Activated CD8-positive, alpha-beta memory T cell treated with anti-CD3 and anti-CD28 coated beads, Interleukin-2, amount 50 U/mL, for 4 hours (primary cell): ENCODE data around the gene TMEM168.
"Not testable (repeated sequence)": the region's sequence is repeated elsewhere in the genome, so short reads cannot be mapped to it uniquely, and the experiment has no call there.

Experiments used
- DNase-seq: peaks from one replicate; pipeline ENCODE4 v3.0.0-alpha.2; 2020

Gene TMEM168

DNA sequence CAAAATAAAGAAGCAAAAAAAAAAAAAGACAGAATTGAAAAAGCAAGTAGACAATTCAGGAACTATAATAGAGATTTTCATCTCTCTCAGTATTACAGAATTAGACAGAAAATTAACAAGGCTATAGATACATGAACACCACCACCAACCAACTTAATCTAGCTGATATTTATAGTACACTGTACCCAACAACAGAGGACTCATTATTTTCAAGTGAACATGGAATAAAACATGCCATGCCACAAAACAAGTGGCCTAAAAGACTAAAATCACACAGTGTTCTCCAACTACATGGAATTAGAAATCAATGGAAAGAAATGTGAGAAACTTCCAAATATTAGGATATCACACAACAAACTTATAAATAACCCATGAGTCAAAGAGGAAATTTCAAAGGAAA lies 9.1 kb downstream of the TMEM168 start:
- DNase-seq, result no peak

DNA sequence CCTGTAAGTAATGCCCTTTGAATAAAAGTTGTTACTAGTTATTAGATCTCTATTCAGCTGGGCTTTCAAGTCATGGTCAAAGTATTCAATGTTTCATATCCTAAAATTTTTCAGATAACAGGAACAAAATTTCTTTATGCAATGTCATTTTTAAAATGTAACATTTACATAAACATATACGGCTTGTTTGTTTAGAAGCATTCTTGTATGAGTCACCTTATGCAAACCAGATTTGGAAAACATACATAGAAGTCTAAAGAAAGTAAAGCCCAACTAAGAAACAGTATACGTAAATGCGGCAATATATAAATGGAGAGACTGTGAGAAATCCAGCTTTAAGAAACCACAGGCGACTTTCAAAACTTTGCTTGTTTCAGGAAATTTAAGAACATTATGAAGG lies 10.5 kb downstream of the TMEM168 start:
- DNase-seq, result no peak

DNA sequence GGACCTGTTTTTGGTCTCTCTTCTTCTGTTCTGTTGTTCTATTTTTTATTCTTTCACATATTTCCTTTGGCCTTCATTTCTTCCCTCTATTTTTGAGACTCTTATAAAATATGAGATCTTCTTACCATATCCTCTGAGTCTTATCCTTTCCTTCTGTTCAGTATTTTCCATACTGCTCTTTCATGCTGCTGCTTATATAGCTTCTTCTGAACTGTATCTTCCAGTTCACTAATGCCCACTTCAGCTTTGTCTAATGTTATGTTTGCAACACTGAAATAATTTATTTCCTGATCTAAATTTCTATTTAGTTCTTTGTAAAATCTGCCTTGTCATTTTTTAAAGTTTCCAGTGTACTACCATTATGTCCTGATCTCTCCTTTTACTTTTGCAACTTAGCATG lies 12.8 kb downstream of the TMEM168 start:
- DNase-seq, result no peak

DNA sequence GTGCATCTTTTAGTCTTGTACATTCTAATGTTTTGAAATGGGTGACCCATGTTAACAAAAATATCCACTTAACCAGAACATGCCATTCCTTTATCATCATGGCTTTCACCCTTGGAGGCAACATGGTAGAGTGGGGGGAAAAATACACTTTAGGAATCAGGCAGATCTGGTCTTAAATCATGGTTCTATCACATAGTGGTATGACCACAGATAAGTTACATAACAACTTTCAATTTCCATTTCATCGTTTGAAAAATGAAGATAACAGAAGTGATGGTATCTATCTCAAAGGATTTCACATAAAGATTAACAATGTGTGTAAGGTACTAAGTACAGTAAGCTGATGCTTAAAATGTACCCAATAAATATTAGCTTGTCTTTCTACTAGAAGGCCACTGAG lies 19.0 kb downstream of the TMEM168 start:
- DNase-seq, result no peak

DNA sequence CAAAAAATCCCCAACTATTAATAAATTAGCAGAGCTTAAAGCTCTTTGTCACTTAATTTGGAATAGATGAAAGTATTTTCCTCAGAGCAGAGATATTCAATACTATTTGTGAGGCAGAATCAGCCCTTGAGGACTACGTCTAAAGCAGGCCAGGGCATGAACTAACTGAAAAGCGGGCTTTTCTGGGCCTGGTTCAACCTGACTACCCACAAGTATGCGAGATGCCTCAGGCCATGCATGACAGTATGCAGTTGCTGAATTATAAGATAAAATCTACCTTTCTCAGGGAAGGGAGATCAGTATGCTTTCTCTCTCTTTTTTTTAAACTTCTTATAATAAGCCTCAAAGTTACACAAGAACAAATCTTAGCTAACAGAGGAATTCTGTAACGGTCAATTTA lies 20.1 kb downstream of the TMEM168 start:
- DNase-seq, result no peak

DNA sequence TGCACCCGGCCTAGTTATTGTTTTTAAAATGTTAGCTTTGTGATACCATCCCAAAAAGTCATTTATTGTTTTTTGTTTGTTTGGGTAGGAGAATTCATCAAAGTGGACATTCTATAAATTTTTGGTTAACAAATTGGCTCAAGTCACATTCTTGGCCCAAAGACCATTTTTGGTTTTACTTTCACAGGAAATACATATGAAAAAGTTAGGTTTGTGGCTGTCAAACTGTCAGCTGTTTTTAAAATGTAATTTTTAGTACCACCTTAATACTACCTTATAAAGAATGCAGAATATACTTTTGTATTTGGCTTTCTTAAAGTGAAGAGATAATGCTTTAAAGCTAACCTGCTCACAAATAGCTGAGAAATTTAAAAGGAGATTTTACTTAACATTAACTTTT lies 25.1 kb downstream of the TMEM168 start:
- no peak for DNase-seq

DNA sequence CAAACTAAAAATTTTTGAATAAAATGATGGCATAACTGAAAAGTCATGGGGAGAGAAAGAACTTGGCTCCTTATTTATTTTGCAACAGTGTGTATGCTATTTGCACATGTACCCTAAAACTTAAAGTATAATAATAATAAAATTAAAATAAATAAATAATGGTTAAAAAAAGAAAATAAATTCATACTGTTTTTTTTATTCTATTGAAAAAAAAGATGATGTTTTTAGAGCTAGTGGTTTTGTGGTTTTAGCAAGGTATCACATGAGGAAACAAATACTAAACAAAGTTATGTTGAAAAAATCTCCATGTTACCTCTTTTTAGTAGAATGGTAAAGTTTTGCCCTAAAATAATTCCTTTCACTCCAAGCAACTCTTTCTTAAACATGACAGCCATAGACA lies 26.2 kb downstream of the TMEM168 start:
- no peak for DNase-seq

DNA sequence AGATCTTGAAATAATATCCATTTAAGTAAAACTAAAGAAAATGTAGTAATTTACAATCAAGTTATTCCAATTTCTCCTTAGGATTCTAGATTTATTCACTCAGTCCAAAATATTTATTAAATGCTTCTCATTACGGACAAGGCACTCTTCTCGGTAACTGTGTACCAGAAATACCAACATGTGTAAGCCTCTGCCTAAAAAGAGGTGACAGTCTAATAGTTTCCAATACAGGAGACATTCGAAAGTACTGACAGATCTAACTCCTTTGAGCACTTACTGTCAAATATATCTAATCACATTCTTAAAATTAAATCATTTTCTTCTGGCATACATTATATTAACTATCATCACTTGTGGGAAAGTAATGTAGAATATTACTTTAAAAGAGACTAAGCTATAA lies 26.9 kb downstream of the TMEM168 start:
- DNase-seq, result no peak

DNA sequence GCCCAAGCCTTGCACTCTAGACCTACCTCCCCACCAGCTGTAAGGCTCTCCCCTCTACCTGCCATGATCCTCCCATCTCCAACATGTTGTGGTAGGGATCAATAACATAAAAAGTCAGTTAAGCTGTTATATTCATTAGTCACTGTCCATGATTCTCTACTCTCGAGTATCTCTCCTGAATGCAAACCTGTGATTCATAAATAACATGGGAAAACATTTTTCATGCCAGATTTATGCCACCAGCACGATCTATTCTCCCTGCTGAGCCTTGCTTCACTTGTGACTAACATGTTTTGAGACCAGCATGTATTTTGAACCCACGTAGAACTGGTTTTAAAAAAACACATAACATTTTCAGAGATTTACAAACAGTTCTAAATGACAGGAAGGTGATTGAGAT lies 30.3 kb downstream of the TMEM168 start:
- DNase-seq, result no peak

DNA sequence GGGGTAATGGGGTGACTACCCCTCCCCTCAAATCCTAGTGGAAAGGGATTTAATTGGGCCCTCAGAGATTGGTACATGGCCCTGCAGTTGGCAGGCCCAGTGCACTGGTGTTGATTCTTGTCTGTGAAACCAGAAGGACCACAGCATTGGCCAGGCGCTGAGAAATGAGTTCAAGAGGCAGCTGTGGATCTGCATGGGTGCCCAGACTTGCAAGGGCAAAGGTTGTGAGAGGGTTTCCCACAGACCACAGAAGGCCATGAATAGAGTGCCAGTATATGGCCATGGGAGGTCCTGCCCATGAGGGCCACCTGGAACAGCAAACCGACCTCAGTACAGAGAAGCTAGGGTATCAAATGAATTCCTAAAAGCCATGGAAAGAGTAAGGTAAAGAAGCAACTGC lies 32.9 kb downstream of the TMEM168 start:
- DNase-seq, result no peak

DNA sequence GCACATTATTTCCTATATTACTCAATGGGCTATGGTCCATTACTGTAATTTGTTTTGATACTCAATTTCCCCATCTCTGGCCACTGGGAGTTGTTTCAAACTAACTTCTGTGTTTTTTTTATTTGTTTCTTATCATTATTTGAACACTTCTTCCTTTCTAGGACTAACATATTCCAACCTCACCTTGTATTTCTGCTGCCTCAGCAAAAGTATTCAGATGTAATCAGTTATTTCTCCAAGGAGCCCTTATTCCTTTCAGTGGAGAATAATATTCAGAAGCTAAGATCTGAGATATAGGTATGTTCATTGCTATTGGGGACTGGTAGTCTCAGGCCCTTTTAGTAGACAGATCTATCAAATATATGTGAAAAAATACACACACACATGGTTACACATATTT lies 36.9 kb downstream of the TMEM168 start:
- no peak for DNase-seq

DNA sequence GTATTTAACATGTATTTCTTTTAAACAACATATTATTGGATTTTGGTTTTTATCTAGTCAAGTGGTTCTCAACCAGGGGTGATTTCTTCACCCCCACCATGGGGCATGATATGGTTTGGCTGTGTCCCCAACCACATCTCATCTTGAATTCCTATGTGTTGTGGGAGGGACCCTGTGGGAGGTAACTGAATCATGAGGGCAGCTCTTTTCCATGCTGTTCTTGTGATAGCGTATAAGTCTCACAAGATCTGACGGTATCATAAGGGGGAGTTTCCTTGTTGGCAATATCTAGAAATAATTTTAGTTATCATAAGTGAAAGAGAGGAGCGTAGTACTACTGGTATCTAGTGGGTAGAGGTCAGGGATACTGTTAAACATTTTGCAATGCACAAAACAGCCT lies 37.6 kb downstream of the TMEM168 start:
- no peak for DNase-seq

DNA sequence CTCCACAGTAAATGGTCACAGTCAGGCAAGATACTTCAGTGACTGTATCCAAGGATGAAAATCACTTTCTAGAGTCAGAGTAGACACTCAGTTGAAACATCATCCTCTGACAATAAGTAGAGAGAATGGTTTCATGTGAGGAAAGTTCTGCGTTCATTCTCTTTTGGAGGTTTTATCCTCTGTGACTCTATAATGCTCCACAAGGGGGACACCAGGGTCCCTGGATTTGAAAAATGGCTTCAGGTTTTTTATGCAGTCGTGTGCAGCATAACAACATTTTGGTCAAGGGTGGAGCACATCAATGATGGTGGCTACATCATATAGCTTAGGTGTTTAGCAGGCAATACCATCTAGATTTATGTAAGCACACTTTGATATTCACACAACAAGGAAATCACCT lies 40.4 kb downstream of the TMEM168 start:
- no peak for DNase-seq

DNA sequence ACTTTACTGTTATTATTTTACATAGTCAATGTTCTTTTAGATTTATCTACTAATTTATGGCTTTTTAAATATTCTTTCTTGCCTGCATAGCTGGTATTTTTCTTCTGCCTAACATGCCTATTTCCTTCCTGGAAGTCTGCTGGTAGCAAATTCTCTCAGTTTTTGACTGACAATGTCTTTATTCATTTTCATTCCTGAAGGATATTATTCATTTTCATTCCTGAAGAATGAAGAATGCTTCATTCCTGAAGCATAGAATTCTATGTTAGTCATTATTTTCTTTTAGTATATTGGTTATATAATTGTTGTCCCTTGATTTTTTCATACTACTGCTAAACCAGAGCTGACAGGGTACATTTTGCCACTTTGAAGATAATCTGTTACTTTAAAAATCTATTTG lies 41.8 kb downstream of the TMEM168 start:
- DNase-seq, result no peak

DNA sequence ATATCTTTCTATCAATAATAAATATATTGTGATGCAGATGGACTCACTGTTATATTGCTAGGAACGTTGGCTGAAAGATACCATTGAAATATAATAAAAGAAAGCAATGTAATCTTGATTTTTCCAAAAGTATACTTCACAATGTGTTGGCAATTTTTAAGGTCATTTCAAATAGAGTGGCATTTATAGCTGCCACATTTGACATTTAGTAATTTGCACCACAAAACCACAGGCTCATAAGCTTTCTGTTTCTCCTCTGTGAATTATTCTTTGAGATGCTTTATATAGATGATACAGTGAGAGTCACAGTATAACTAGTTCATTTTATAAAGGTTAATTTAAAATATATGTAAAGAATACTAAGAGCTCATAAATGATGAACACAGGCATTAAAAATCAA lies 44.6 kb downstream of the TMEM168 start:
- DNase-seq, result no peak

DNA sequence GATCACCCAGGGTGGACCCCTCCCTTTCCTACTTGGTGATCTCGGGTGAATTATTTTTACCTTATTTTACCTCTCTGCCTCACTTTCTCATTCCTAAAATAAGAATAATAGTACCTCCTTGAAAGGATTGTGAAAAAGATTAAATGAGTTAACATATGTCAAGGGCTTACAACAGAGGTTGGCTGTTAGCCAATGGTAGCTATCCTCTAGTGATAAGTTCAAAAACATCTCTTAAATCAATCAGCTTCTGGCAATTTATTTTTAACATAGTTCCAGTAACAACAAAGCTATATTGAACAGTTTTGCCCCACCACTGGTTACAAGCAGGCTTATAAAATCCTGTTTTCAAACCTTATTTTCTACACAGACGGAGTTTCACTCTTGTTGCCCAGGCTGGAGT lies 45.4 kb downstream of the TMEM168 start:
- DNase-seq, result no peak

DNA sequence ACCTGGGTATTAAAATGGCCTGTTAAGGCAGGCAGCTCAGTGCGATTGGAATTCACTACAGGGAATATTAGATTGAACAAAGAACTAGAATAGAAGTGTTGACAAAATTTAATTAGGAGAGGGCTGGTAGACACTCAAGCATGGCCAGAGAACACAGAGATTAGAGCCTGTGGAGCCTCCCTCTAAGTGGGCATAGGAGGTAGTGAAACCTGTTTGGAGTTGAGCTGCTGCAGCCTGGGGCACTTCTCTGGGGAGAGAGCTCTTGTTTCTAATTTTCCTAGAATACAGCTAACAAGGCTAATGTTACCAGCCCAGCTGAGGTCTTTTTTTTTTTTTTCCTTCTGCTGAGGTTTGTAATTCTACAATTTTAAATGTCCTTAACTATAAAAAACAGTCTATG lies 46.4 kb downstream of the TMEM168 start:
- DNase-seq, result no peak

DNA sequence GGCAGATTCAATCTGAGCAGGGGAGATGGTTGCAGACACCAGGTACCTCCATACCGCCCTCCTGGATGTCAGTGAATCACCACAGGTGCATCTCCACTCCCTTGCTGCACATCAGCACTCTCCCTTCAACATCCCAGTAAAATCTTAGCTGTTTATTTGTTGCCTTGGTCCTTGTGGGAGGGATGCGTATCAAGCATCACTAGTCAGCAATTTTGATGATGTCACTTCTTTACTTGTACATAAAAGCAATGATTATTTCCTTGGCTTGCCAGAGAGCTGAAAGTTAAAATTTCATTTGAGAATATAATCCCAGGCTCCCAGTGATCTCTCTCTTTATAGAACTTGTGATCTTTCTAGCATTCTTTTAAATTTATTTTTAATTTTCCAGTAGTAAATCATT lies 49.5 kb downstream of the TMEM168 start:
- no peak for DNase-seq

DNA sequence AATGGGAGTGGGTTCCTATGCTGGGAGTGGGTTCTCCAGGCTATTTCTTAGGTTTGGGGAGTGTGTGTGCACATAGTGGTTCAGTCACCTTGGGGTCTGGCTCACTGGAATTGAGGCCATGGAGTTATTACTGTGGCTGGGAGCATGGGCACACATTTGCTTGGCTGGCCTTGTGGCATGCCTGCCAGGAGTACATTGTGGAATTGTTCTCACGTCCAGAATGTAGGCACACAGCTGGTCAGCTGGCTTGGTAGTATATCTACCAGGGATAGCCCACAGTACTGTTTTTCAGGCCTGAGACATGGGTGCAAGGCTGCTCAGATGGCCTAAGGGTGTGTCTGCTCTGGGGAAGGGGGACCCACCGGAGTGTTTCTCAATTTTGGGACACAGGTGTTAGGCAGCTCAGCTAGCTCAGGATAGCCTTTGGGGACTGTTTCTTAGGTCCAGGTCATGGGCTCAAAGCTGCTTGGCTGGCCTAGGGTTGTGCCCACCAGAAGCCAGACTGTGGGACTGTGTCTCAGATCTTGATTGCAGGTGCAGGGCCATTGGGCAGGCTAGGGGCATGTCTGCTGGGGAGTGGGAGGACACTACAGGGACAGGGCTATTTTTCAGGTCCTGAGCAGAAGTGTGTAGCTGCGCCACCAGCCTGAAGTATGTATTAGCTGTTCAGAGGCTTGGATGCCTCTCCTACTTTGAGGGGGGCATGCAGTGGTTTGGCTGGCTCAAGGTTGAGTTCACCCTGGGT lies 50.6 kb downstream of the TMEM168 start:
- no peak for DNase-seq

DNA sequence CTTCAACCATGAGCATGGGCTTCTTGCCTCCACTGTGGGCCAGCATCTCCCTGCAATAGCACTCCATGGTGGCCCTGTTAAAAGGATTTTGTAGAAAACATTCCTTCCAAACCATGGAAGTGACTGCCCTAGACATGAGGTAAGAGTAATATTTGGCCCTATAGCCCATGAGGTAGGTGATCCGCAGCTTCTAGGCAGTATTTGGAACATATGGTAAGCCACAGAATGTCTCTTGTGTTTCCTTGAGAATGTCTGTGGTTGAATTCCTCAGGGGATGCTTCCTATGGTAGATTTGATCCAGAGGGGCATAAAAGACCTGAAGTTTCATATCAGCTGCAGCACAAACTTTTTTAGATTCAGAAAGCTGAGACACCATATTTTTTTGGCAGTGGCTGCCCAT lies 54.9 kb downstream of the TMEM168 start:
- no peak for DNase-seq

DNA sequence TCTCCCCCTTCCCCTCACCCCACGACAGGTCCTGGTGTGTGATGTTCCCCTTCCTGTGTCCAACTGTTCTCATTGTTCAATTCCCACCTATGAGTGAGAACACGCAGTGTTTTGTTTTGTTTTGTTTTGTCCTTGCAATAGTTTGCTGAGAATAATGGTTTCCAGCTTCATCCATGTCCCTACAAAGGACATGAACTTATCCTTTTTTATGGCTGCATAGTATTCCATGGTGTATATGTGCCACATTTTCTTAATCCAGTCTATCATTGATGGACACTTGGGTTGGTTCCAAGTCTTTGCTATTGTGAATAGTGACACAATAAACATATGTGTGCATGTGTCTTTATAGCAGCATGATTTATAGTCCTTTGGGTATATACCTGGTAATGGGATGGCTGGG lies 58.9 kb downstream of the TMEM168 start:
- not testable (repeated sequence) for DNase-seq

DNA sequence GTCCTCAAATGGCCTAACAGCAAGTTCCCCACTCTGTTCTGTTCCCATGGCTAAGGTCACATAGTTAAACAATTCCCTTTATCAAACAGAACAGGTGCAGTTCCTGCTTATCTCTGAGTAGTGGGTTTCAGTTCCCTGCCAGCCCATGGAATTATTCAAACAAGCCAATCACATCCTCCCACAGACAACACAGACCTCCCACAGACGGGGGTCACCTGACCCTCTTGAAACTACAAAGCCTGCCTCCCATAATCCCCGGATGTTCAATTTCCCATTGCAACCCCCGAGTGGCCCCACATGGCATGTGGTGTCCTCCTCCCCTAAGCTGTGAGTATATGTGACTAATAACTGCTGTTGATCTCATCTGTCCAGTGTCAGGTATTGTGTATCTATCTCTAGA lies 64.1 kb downstream of the TMEM168 start:
- no peak for DNase-seq

DNA sequence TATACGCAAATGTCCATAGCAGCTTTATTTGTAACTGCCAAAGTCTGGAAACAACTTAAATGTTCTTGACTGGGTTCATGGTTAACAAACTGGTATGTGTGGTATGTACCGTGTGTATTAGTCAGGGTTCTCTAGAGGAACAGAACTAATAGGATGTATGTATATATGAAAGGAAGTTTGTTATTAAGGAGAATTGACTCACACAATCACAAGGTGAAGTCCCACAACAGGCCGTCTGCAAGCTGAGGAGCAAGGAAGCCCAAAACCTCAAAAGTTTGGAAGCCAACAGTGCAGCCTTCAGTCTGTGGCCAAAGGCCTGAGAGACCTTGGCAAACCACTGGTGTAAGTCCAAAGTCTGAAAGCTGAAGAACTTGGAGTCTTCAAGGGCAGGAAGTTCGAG lies 66.8 kb downstream of the TMEM168 start:
- no peak for DNase-seq

DNA sequence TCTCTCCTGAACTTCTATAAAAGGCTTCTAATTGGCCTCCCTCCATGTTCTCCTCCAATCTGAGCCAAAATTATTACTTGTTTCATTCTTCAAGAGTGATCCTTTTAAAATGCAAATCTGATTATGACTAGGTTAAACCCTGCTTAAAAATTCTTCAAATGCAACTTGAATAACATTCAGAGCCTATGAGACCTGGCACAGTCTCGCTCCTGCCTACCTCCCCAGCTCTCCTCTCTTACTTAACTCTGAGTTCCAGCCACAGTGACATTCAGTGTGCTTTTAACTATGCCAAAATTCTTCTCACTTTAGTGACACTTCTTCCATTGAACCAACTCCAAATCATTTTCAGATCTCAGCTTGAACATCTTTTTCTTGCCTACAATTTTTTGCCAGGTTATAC lies 68.8 kb downstream of the TMEM168 start:
- no peak for DNase-seq

DNA sequence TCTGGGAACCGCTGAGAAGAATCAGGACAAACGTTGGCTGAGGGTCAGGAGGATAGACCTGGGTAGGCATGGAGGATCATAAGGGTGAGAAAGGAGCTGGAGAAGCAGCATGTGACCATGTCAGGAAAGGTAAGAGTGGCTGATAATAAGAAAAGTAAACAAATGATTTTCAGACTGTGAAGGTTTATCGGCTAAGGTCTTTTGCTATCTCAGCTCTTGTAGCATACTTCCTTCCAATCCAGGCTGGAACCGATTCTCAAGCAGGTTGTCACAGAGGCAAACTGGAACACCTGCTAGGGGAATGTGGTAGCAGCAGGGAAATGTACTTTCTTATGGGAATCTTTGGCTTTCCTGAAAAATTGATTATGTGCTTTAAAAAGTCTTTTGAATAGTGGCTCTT lies 74.7 kb downstream of the TMEM168 start:
- DNase-seq, result no peak

DNA sequence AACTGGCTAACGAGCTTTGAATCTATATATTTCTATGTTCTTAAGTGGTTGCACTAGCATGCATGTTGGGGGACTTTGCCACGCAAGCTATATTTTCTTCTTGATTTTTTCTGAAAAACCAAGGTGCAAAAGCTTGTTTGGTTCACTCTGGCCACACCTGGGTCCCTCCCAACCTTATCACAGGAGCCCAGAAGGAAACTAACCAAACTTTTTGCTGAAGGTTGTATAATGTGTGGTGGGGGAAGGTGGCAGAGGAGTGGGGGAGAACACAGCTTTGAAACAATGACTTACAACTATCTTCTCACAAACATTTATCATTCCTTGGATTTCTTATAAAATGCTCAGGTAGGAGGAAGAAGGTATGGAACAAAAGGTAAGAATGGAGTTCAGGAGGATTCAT lies 75.3 kb downstream of the TMEM168 start:
- no peak for DNase-seq
